Islet of Langerhans (tissue), 1 donor: ENCODE measurements around the gene B4GALT2.

Source experiments
- FAIRE-seq: peaks from one replicate; lab custom pipeline; 2011; peaks lifted over from hg19 to GRCh38; lab: Jason Lieb, UNC

Gene B4GALT2

GRCh38 chr1:43978551-43979260 lies at the start of gene B4GALT2:
TSS of gene B4GALT2 (plus strand) at chr1:43979210. CDS start at chr1:43981161, 1,951 bp downstream.
- no peak for FAIRE-seq

GRCh38 chr1:43930168-43930948 lies 48.7 kb upstream of the B4GALT2 start:
- no peak for FAIRE-seq

GRCh38 chr1:43930949-43931275 lies 48.1 kb upstream of the B4GALT2 start:
- no peak for FAIRE-seq

GRCh38 chr1:43931711-43932660 lies 47.0 kb upstream of the B4GALT2 start:
- FAIRE-seq = no peak

GRCh38 chr1:43932786-43933385 lies 46.1 kb upstream of the B4GALT2 start:
- no peak for FAIRE-seq

- no peak for FAIRE-seq
Measured at GRCh38 chr1:43933386-43934100, 45.5 kb upstream of the B4GALT2 start, which contains the start of gene ARTN. TSS of gene ARTN (plus strand) at chr1:43933801. CDS start at chr1:43935657, 1,856 bp downstream.

GRCh38 chr1:43934101-43934985 lies 44.7 kb upstream of the B4GALT2 start:
- no peak for FAIRE-seq

GRCh38 chr1:43934986-43935324 lies 44.1 kb upstream of the B4GALT2 start:
- no peak for FAIRE-seq

- no peak for FAIRE-seq
Measured at GRCh38 chr1:43935711-43936427, 43.1 kb upstream of the B4GALT2 start.

GRCh38 chr1:43936431-43937151 lies 42.4 kb upstream of the B4GALT2 start:
- FAIRE-seq = no peak

- FAIRE-seq = no peak
Measured at GRCh38 chr1:43937179-43937865, 41.7 kb upstream of the B4GALT2 start.

- FAIRE-seq = no peak
Measured at GRCh38 chr1:43938383-43938782, 40.6 kb upstream of the B4GALT2 start.

- no peak for FAIRE-seq
Measured at GRCh38 chr1:43938892-43939587, 40.0 kb upstream of the B4GALT2 start.

GRCh38 chr1:43942411-43942810 lies 36.6 kb upstream of the B4GALT2 start:
- FAIRE-seq = no peak

GRCh38 chr1:43944860-43945259 lies 34.1 kb upstream of the B4GALT2 start:
- FAIRE-seq = no peak

GRCh38 chr1:43945674-43946235 lies 33.3 kb upstream of the B4GALT2 start:
- FAIRE-seq = no peak

GRCh38 chr1:43946236-43947060 lies 32.6 kb upstream of the B4GALT2 start, which contains the start of gene IPO13:
TSS of gene IPO13 (plus strand) at chr1:43946950. CDS start at chr1:43947601, 651 bp downstream.
- no peak for FAIRE-seq
